Retinal pigment epithelial cell (primary cell): Measurements from ENCODE around the gene GNA12.

ENCODE experiments used
- DNase-seq: peaks from one replicate; pipeline ENCODE4 v3.0.0-alpha.2; 2010; ENCODE audit warnings: low read depth
- H3K4me3 ChIP-seq: 2 replicates; pipeline ENCODE4 v1.5.1; 2011; ENCODE audit warnings: mild to moderate bottlenecking, low read length, control low read depth, moderate library complexity
- CTCF ChIP-seq: conservative IDR thresholded peaks from 2 replicates; pipeline ENCODE4 v1.5.1; 2011; ENCODE audit warnings: low read depth, low read length, control low read depth, inconsistent platforms

GNA12 gene

GRCh38 chr7:2799253-2799652 lies 44.9 kb downstream of the GNA12 start:
- no peak for DNase-seq
- no peak for TF ChIP-seq CTCF
- no peak overlapping the region for H3K4me3 ChIP-seq

- DNase-seq: no peak
- TF ChIP-seq CTCF: no peak
- H3K4me3 ChIP-seq: no peak overlapping the region
These were observed 45.4 kb downstream of the GNA12 start for GRCh38 chr7:2798669-2799068.

DNA sequence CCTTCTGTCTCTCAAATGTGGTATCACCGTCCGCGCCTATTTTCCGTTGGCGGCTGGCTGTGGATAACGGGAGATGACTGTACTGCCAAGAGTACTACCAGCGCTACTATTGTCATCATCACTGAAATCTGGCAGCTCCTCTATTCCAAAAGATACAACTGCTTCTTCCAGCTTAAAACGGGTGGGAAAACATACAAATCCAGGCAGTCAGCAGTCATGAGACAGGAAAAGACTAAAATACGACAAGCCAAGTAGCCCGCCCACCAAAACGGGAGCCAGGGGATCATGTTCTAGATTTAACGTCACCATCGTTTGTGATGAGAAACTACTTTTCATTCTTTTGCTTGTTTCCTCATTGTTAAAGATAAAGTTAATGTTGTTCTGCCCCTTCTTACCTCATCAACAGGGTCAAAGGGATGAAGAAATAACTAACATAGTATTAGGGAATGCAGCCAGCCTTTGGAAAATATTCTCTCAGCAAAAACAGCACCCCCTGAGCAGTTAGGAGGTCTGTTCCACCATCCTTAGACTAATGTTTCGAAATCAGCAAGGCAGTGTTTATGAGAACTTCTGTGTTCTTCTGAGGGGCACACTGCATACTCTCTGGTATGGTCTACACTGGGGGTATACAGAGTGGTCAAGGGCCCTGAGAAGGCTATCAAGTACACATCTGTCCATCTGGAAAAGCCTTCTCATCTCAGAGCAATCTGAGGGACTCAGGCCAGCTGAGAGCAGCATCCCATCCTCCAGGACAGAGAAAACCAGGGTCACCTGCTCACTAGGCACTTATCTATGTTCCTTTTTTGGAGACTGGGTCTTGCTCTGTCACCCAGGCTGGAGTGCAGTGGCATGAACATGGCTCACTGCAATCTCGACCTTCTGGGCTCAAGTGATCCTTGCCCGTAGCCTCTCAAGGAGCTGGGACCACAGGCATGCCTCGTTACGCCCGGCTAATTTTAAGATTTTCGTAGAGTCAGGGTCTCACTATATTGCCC lies 47.5 kb downstream of the GNA12 start:
- no peak for DNase-seq
- no peak overlapping the region for H3K4me3 ChIP-seq

DNA sequence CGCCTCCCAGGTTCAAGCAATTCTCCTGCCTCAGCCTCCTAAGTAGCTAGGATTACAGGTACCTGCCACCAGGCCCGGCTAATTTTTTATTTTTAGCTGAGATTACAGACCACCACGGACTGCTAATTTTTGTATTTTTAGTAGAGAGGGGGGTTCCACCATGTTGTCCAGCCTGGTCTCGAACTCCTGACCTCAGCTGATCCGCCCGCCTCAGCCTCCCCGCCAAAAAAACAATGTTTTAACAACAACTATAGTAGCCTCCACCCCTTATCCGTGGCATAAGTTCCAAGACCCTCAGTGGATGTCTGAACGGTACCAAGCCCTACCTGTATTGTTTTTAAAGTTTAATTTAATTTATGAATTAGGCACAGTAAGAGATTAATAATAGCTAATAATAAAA lies 48.2 kb downstream of the GNA12 start:
- TF ChIP-seq CTCF: no peak
- DNase-seq: no peak
- no peak overlapping the region for H3K4me3 ChIP-seq

More for the DNA sequence above, 47.5 kb downstream of the GNA12 start:
- no peak for TF ChIP-seq CTCF

GRCh38 chr7:2794836-2795636 lies 49.1 kb downstream of the GNA12 start:
- no peak overlapping the region for H3K4me3 ChIP-seq
- no peak for TF ChIP-seq CTCF
- DNase-seq: no peak

- DNase-seq: no peak
- H3K4me3 ChIP-seq: no peak overlapping the region
- no peak for TF ChIP-seq CTCF
These were observed 51.1 kb downstream of the GNA12 start for GRCh38 chr7:2792856-2793487.
